Stomach (tissue), 9 donors: ENCODE data around the gene TAF12. TPM values are rescaled to one million over a fixed set of nuclear protein-coding genes. Genes with fewer than 3 reads are reported as not detected.
"Not testable (repeated sequence)": the region's sequence is repeated elsewhere in the genome, so short reads cannot be mapped to it uniquely, and the experiment has no call there.

Experiments used
- DNase-seq, 2 donors: peaks; one replicate each; pipeline versions ENCODE4 v3.0.0 to v3.0.0-alpha.2; 2013 to 2019
- H3K27ac ChIP-seq, 5 donors: fragments of 200-600 bp in 4 of 5; sonication (generic) in 4 of 5; one replicate each; pipeline ENCODE4 v1.5.1; 2013 to 2019; ENCODE audit warnings: mild to moderate bottlenecking in 1 of 5, moderate library complexity in 1 of 5
- H3K27me3 ChIP-seq, 3 donors: fragments of 200-600 bp; sonication (generic); one replicate each; pipeline ENCODE4 v1.5.1; 2017 to 2019; ENCODE audit warnings: mixed run types in 1 of 3
- H3K36me3 ChIP-seq, 4 donors: fragments of 200-600 bp; sonication (generic); 1 replicate in 3 of 4; 2 replicates in 1 of 4; pipeline ENCODE4 v1.5.1; 2016 to 2019
- H3K4me1 ChIP-seq, 4 donors: fragments of 200-600 bp; sonication (generic); one replicate each; pipeline ENCODE4 v1.5.1; 2016 to 2019
- H3K4me3 ChIP-seq, 4 donors: fragments of 200-600 bp; sonication (generic) in 3 of 4; one replicate each; pipeline ENCODE4 v1.5.1; 2016 to 2019; ENCODE audit warnings: mild to moderate bottlenecking in 1 of 4
- H3K9me3 ChIP-seq, 4 donors: fragments of 200-600 bp; sonication (generic); one replicate each; pipeline ENCODE4 v1.5.1; 2016 to 2019
- EP300 ChIP-seq: sonication (generic); formaldehyde crosslinking; IDR thresholded peaks from one replicate; pipeline ENCODE4 v1.6.1; 2017; ENCODE audit warnings: antibody characterized with exemption
- POLR2A ChIP-seq, 4 donors: fragments of 450-650 bp; IDR thresholded peaks; one replicate each; pipeline ENCODE4 v1.6.1; 2016; ENCODE audit warnings: antibody characterized with exemption in 4 of 4, control low read depth in 2 of 4, mild to moderate bottlenecking in 1 of 4, moderate library complexity in 1 of 4
- POLR2AphosphoS5 ChIP-seq, 3 donors: sonication (generic); formaldehyde crosslinking; IDR thresholded peaks; one replicate each; pipeline ENCODE4 v1.6.1; 2016; ENCODE audit warnings: antibody characterized with exemption in 3 of 3
- WGBS, 5 donors: extraction: QIAGEN DNeasy Blood & Tissue Kit in 3 of 5; methylation state at CpG; one replicate each; pipeline versions ENCODE4 v1.1.5 to v1.1.7; 2013 to 2018; 5-methylcytosine and 5-hydroxymethylcytosine counted together
- intact Hi-C: fragments of 100-400 bp; cut with DNase I; formaldehyde crosslinking; loops from one replicate; pipeline ENCODE4 v1.15.1; 2023; ENCODE audit warnings: low total_unique reads
- polyA plus RNA-seq, 3 donors: library from polyadenylated mRNA; stranded (reverse); fragments of 200-250 nt; gene quantifications; one replicate each; pipeline ENCODE4 v1.2.3, GENCODE V29; 2013
- total RNA-seq, 5 donors: library from RNA; depleted of rRNA; stranded (reverse); fragments of >200 nt; gene quantifications; one replicate each; pipeline versions ENCODE4 v1.1.0 to v1.2.3, GENCODE V29; 2014 to 2016
- TF ChIP-seq, protein P1 (sequence below), 7 experiments: fragments of 450-650 bp in 4 of 7; fragments of 200-600 bp in 3 of 7; sonication (generic) in 3 of 7; IDR thresholded peaks; one replicate each; pipeline ENCODE4 v1.5.1; 2016 to 2019; ENCODE audit warnings: antibody characterized with exemption in 7 of 7, control low read depth in 2 of 7, mild to moderate bottlenecking in 1 of 7
- donor health status: healthy with polysubstance abuse.
- donor health status: Bipolar disorder and iron deficiency.
- donor health status: healthy.

Gene TAF12
- total and polyA plus RNA-seq, 8 donors, result 1.8 to 31.2 (median 19.6) TPM

DNA sequence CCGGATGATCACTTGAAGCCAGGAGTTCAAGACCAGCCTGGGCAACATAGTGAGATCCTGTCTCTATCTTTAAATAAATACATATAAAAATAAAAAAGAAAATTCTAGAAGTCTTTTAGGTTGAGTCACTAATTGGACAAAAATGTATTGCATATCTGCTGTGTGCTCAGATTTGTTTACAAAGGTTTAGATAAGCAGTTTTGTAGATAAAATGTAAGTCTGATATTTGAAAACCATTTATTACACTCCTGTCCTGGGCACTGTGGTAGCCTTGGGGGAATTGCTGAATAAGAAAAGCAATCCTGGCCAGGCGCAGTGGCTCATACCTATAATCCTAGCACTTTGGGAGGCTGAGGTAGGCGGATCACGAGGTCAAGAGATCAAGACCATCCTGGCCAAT, 37.3 kb upstream of the TAF12 start:
- DNase-seq, result no peak
- Histone ChIP-seq H3K36me3 (peaks cover 9 to 52% (median 35%) of the 10 kb centered on the region in 4 donors), H3K4me3 (no peak overlapping the region), H3K27me3 (no peaks in the 10 kb centered on the region), H3K4me1 (peaks cover 0 to 9% (median 2%) of the 10 kb centered on the region in 4 donors), H3K27ac (no peak overlapping the region), H3K9me3 (no peaks in the 10 kb centered on the region)
- intact Hi-C loops, result no loop called here
- 65 to 89% (median 76%) methylated on average over 4 of the region's 4 CpGs for WGBS, 5 donors
- TF ChIP-seq POLR2A (IDR thresholded peaks at IDR 0.05) (no peak), EP300 (no peak), POLR2AphosphoS5 (IDR thresholded peaks at IDR 0.05) (no peak)
- TF ChIP-seq, protein P1, sequence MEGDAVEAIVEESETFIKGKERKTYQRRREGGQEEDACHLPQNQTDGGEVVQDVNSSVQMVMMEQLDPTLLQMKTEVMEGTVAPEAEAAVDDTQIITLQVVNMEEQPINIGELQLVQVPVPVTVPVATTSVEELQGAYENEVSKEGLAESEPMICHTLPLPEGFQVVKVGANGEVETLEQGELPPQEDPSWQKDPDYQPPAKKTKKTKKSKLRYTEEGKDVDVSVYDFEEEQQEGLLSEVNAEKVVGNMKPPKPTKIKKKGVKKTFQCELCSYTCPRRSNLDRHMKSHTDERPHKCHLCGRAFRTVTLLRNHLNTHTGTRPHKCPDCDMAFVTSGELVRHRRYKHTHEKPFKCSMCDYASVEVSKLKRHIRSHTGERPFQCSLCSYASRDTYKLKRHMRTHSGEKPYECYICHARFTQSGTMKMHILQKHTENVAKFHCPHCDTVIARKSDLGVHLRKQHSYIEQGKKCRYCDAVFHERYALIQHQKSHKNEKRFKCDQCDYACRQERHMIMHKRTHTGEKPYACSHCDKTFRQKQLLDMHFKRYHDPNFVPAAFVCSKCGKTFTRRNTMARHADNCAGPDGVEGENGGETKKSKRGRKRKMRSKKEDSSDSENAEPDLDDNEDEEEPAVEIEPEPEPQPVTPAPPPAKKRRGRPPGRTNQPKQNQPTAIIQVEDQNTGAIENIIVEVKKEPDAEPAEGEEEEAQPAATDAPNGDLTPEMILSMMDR (IDR thresholded peaks at IDR 0.05), result no peak

DNA sequence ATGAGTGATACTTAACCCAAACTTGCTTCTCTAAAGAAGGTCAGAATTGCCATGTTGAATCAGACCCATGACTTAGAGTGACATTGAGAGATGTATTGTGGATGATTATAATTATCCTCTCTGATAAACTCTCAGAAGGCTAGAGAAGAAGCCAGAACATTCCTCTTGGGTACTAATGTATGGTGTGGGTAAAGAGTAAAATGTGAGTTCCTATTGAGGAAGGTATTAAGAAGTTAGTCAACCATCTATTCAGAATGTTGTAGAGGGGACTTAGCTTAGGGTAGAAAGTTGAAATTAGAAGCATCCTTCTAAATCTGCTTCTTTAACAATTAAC, 33.0 kb upstream of the TAF12 start:
- peaks cover 0 to 20% (median under 1%) of the 10 kb centered on the region in 4 donors for H3K36me3 ChIP-seq
- H3K4me1 ChIP-seq, result peaks cover 0 to 9% (median 2%) of the 10 kb centered on the region in 4 donors
- intact Hi-C loops, result loop anchor here (10.0 kb wide), 1 partner anchor 59 kb away; the partner anchor contains the start of gene YTHDF2
- H3K27me3 ChIP-seq, result no peaks in the 10 kb centered on the region
- no peak for DNase-seq
- no peak overlapping the region for H3K27ac ChIP-seq
- H3K9me3 ChIP-seq, result no peaks in the 10 kb centered on the region
- H3K4me3 ChIP-seq, result no peak overlapping the region
- no peak for TF ChIP-seq POLR2A (IDR thresholded peaks at IDR 0.05)
- TF ChIP-seq, protein P1 (IDR thresholded peaks at IDR 0.05), result no peak
- TF ChIP-seq EP300, result no peak
- TF ChIP-seq POLR2AphosphoS5 (IDR thresholded peaks at IDR 0.05), result no peak

DNA sequence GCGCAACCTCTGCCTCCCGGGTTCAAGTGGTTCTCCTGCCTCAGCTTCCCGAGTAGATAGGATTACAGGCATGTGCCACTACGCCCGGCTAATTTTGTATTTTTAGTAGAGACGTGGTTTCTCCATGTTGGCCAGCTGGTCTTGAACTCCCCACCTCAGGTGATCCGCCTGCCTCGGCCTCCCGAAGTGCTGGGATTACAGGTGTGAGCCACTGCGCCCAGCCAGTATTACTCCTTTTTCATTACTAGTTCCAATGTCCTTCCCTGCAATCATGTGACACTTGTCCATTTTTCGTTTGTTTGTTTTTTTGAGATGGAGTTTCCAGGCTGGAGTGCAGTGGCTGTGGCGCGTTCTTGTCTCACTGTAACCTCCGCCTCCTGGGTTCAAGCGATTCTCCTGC, 30.1 kb upstream of the TAF12 start:
- H3K27me3 ChIP-seq, H3K4me3 ChIP-seq, H3K27ac ChIP-seq, H3K36me3 ChIP-seq, H3K9me3 ChIP-seq, DNase-seq: not testable (repeated sequence)
- intact Hi-C loops, result loop anchor here (10.0 kb wide), 1 partner anchor 62 kb away; the partner anchor contains the start of gene YTHDF2
- peaks cover 10 to 18% (median 15%) of the 10 kb centered on the region in 4 donors for H3K4me1 ChIP-seq
- 95 to 98% (median 96%) methylated on average over 15 of the region's 15 CpGs for WGBS, 5 donors

DNA sequence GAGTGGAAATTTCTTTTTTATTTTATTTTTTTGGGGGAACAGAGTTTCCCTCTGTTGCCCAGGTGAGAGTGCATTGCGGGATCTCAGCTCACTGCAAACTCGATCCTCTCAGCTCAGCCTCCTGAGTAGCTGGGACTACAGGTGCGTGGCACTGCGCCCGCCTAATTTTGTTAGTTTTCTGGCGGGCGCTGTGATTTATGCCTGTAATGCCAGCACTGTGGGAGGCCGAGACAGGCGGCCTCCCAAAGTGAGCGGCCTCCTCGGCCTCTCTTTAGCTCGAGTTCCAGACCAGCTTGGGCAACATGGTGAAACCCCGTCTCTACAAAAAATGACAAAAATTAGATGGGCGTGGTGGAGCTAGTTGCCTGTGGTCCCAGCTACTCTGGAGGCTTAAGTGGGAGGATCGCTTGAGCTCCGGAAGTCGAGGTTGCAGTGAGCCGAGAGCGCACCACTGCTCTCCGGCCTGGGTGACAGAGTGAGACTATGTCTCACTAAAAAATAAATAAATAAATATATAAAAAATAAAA, 28.4 kb upstream of the TAF12 start:
- H3K36me3 ChIP-seq, result peaks cover 0 to 9% (median 0%) of the 10 kb centered on the region in 4 donors
- no peak for DNase-seq
- peaks cover 16 to 24% (median 22%) of the 10 kb centered on the region in 4 donors for H3K4me1 ChIP-seq
- no peaks in the 10 kb centered on the region for H3K9me3 ChIP-seq
- intact Hi-C loops, result loop anchor here (10.0 kb wide), 1 partner anchor 63 kb away; the partner anchor contains the start of gene YTHDF2
- TF ChIP-seq EP300 (no peak), POLR2AphosphoS5 (IDR thresholded peaks at IDR 0.05) (no peak), POLR2A (IDR thresholded peaks at IDR 0.05) (no peak)
- TF ChIP-seq, protein P1 (IDR thresholded peaks at IDR 0.05), result no peak
- H3K4me3 ChIP-seq, result no peak overlapping the region
- no peak overlapping the region for H3K27ac ChIP-seq
- 93 to 97% (median 95%) methylated on average over 20 of the region's 20 CpGs for WGBS, 5 donors
- H3K27me3 ChIP-seq, result no peaks in the 10 kb centered on the region
